ENCODE measurements around the gene PUS1. TPM values are rescaled to one million over a fixed set of nuclear protein-coding genes. Genes with fewer than 3 reads are reported as not detected.

Gene PUS1
- total RNA-seq, 2 experiments from 2014 or later, result 116 to 118 TPM

GRCh38 chr12:131909752-131910219 is 19.3 kb upstream of the PUS1 start:
- Mint-ChIP-seq H3K27ac (no peak overlapping the region), H3K4me1 (peaks cover 3% of the 10 kb centered on the region), H3K27me3 (no peaks in the 10 kb centered on the region), H3K4me3 (no peak overlapping the region), H3K9me3 (no peaks in the 10 kb centered on the region), H3K36me3 (no peaks in the 10 kb centered on the region)
- no peak for DNase-seq

DNA sequence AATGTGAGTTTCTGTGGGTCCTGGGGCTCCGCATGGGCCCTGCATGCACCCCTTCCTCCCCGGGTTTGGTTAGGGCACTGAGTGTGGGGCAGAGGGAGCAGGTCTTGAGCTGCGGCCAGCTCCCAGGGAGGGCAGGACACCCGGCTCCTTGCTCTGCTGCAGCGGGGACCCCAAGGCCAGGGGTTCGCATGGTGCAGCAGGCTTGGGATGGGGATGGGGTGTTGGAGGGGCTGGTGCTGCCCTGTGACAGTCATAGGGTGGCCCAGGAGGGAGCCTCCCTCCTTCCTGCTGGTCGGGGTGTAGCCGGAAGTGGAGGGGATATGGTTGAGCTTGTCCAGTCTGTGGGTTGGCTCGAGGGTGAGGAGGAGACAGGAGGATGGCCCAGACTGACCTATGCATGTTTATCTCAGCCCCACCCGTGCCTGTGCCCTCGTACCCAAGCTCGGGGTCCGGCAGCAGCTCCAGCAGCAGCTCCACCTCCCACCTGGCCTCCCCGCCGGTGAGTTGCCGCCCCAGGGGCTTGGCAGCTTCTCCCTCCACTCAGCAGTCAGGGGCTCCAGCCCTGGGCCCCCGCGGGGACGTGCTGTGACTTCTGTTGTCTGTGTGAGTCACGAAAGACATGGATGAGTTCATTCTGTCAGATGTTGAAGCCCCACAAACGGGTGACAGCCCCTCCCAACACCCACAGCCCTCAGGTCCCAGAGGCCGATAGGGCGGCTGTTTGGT is 18.6 kb upstream of the PUS1 start:
- H3K36me3 Mint-ChIP-seq, result no peaks in the 10 kb centered on the region
- H3K4me1 Mint-ChIP-seq, result peaks cover 3% of the 10 kb centered on the region
- DNase-seq, result no peak
- no peaks in the 10 kb centered on the region for H3K27me3 Mint-ChIP-seq
- no peak overlapping the region for H3K4me3 Mint-ChIP-seq
- no peaks in the 10 kb centered on the region for H3K9me3 Mint-ChIP-seq
- no peak overlapping the region for H3K27ac Mint-ChIP-seq

GRCh38 chr12:131911028-131911650 is 17.9 kb upstream of the PUS1 start:
- Mint-ChIP-seq H3K27me3 (no peaks in the 10 kb centered on the region), H3K9me3 (no peaks in the 10 kb centered on the region), H3K36me3 (no peaks in the 10 kb centered on the region), H3K4me1 (no peaks in the 10 kb centered on the region), H3K4me3 (no peak overlapping the region), H3K27ac (no peak overlapping the region)
- no peak for DNase-seq

DNA sequence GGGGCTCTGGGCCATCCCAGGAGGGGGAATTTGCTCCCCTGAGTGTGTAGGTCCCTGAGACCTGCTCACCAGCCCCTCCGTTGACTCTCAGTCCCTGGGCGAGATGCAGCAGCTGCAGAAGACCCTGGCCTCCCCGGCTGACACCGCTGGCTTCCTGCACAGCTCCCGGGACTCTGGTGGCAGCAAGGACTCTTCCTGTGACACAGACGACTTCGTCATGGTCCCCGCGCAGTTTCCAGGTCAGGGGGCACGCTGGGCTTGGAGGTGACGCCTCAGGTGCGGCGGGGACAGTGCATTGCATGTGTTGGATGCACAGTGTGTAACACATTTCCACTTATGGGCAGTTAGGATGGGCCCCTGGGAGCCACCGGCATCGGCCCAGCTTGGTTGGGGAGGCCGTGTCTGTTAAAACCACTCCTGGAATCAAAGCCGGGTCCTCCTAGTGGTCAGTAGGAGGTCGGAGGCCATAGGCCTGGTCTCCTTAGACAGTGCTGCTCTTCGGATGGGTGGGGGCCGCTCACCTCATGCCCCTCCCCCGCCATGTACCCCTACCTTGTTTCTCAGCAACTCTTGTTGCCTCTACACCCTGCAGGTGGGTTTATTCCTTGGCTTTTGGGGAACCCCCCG is 17.1 kb upstream of the PUS1 start:
- no peak for DNase-seq
- Mint-ChIP-seq H3K36me3 (no peaks in the 10 kb centered on the region), H3K9me3 (no peaks in the 10 kb centered on the region), H3K27me3 (no peaks in the 10 kb centered on the region), H3K4me3 (no peak overlapping the region), H3K27ac (no peak overlapping the region), H3K4me1 (no peaks in the 10 kb centered on the region)

- Mint-ChIP-seq H3K4me3 (no peak overlapping the region), H3K9me3 (no peaks in the 10 kb centered on the region), H3K4me1 (no peaks in the 10 kb centered on the region), H3K36me3 (no peaks in the 10 kb centered on the region), H3K27ac (no peak overlapping the region), H3K27me3 (no peaks in the 10 kb centered on the region)
- no peak for DNase-seq
Observed at GRCh38 chr12:131912518-131913274, 16.4 kb upstream of the PUS1 start.

DNA sequence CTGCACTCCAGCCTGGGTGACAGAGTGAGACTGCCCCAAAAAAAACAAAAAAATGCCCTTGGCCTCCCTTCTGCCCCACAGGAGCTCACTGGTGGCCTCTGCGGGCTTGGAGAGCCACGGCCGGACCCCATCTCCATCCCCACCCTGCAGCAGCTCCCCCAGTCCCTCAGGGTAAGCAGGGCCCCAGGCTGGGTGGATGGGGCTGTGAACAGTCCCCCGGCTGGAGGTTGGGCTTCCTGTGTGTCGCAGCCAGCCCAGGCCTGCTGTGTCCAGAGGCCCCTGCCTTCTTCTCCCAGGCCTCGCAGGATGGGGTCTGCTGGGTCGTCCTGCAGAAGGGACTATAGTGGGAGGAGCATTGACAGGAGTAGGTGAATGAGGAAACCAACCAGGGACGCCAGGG is 15.4 kb upstream of the PUS1 start:
- H3K36me3 Mint-ChIP-seq, result no peaks in the 10 kb centered on the region
- no peaks in the 10 kb centered on the region for H3K9me3 Mint-ChIP-seq
- H3K27me3 Mint-ChIP-seq, result no peaks in the 10 kb centered on the region
- no peaks in the 10 kb centered on the region for H3K4me1 Mint-ChIP-seq
- no peak for DNase-seq
- H3K27ac Mint-ChIP-seq, result no peak overlapping the region
- no peak overlapping the region for H3K4me3 Mint-ChIP-seq

DNA sequence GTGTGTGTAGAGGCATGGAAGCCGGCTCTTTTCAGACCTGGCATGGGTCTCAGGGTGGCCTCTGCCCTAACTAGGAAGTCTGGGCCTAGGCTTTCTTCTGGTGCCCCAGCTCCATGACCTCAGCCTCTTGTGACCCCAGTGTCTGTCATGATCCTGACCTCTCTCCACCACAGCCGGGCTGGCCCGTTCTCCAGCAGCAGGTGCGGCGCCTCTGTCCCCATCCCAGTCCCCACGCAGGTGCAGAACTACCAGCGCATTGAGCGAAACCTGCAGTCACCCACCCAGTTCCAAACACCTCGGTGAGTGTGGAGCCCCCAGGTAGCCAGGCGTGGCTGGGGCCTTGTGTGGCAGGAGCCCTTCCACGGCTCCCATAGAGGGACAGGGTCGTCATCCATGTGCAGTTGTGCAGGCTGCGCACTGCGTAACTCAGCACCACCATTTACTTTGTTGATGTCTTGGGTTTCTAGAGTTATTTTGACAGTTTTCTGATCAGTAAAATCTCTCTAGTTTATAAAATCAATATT is 14.8 kb upstream of the PUS1 start:
- no peak overlapping the region for H3K4me3 Mint-ChIP-seq
- H3K27ac Mint-ChIP-seq, result no peak overlapping the region
- H3K9me3 Mint-ChIP-seq, result no peaks in the 10 kb centered on the region
- no peaks in the 10 kb centered on the region for H3K36me3 Mint-ChIP-seq
- no peaks in the 10 kb centered on the region for H3K4me1 Mint-ChIP-seq
- no peak for DNase-seq
- no peaks in the 10 kb centered on the region for H3K27me3 Mint-ChIP-seq

GRCh38 chr12:131915000-131915689 is 13.9 kb upstream of the PUS1 start:
- Mint-ChIP-seq H3K4me1 (no peaks in the 10 kb centered on the region), H3K27ac (no peak overlapping the region), H3K27me3 (no peaks in the 10 kb centered on the region), H3K4me3 (no peak overlapping the region), H3K36me3 (no peaks in the 10 kb centered on the region), H3K9me3 (no peaks in the 10 kb centered on the region)
- no peak for DNase-seq

- Mint-ChIP-seq H3K4me1 (no peaks in the 10 kb centered on the region), H3K9me3 (no peaks in the 10 kb centered on the region), H3K27ac (no peak overlapping the region), H3K36me3 (no peaks in the 10 kb centered on the region), H3K4me3 (no peak overlapping the region), H3K27me3 (no peaks in the 10 kb centered on the region)
- DNase-seq, result no peak
Observed at GRCh38 chr12:131915823-131916222, 13.3 kb upstream of the PUS1 start.

- no peak overlapping the region for H3K27ac Mint-ChIP-seq
- H3K9me3 Mint-ChIP-seq, result no peaks in the 10 kb centered on the region
- H3K27me3 Mint-ChIP-seq, result no peaks in the 10 kb centered on the region
- DNase-seq, result no peak
- H3K4me3 Mint-ChIP-seq, result no peak overlapping the region
- no peaks in the 10 kb centered on the region for H3K36me3 Mint-ChIP-seq
- no peaks in the 10 kb centered on the region for H3K4me1 Mint-ChIP-seq
Observed at GRCh38 chr12:131916306-131917138, 12.6 kb upstream of the PUS1 start.

GRCh38 chr12:131917139-131917710 is 11.9 kb upstream of the PUS1 start:
- Mint-ChIP-seq H3K36me3 (no peaks in the 10 kb centered on the region), H3K27me3 (no peaks in the 10 kb centered on the region), H3K4me3 (no peak overlapping the region), H3K9me3 (no peaks in the 10 kb centered on the region), H3K4me1 (no peaks in the 10 kb centered on the region), H3K27ac (no peak overlapping the region)
- no peak for DNase-seq

DNA sequence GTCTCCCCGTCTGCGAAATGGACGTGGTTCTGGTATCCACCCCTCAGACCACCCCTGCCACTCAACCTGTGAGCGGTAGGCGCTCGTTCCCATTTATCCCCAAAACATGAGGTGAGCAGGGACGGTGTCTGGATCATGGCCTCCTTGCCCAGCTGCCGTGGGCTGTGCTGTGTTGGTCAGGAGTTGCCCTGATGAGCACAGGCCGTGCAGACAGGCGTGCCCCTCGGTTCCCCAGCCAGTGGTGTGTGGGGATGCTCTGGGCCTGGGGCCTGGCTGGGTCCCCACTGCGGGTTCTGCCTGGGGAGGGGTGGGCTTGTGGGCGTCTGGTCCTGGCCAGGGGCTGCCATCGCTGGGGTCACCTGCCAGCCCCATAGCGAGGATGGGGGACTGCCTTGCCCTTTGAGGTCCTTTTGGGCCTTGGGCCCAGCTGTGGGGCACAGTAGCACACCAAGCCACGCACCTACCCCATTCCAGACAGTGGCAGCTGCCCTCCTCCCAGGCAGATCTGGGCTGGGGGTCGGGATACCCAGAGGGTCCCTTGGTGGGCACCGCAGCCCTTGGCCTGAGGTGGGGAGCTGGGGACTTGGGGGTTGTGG is 11.3 kb upstream of the PUS1 start:
- no peaks in the 10 kb centered on the region for H3K9me3 Mint-ChIP-seq
- no peaks in the 10 kb centered on the region for H3K27me3 Mint-ChIP-seq
- no peak overlapping the region for H3K4me3 Mint-ChIP-seq
- H3K27ac Mint-ChIP-seq, result no peak overlapping the region
- H3K36me3 Mint-ChIP-seq, result no peaks in the 10 kb centered on the region
- no peak for DNase-seq
- H3K4me1 Mint-ChIP-seq, result no peaks in the 10 kb centered on the region

DNA sequence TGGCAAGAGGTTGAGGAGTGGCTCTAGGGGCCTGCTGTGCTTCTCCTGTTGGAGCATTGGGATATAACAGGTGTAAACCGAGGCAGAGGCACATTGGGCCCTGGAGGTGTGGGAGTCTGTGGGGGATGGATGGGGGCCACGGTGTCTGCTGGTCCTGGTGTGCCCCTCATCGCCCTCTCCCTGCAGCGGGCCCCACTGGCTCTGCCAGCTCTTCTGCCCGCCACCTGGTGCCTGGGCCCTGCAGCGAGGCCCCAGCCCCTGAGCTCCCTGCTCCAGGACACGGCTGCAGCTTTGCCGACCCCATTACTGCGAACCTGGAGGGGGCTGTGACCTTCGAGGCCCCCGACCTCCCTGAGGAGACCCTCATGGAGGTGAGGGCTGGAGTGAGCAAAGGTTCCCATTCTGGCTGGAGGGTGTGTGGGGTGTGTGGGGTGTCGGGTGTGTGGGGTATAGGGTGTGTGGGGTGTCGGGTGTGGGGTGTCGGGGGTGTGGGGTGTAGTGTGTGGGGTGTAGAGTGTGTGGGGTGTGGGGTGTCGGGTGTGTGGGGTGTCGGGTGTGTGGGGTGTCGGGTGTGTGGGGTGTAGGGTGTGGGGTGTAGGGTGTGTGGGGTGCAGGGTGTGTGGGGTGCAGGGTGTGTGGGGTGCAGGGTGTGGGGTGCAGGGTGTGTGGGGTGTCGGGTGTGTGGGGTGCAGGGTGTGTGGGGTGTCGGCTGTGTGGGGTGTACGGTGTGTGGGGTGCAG is 10.6 kb upstream of the PUS1 start:
- no peaks in the 10 kb centered on the region for H3K27me3 Mint-ChIP-seq
- no peaks in the 10 kb centered on the region for H3K36me3 Mint-ChIP-seq
- H3K4me1 Mint-ChIP-seq, result no peaks in the 10 kb centered on the region
- DNase-seq, result no peak
- no peaks in the 10 kb centered on the region for H3K9me3 Mint-ChIP-seq
- H3K4me3 Mint-ChIP-seq, result no peak overlapping the region
- H3K27ac Mint-ChIP-seq, result no peak overlapping the region
